HCT116 (cell line): Measurements from ENCODE around the gene CNTNAP2. TPM values are rescaled to one million over a fixed set of nuclear protein-coding genes. Genes with fewer than 3 reads are reported as not detected.

Source experiments
- ATAC-seq: fragments of 200-7000 bp; cut with Tn5 transposase; 2 replicates; pipeline ENCODE4 v1.9.1; 2020; ENCODE audit warnings: mild to moderate bottlenecking, moderate library complexity
- BruUV-seq: library from RNA; stranded (reverse); fragments of 400-500 nt; replicated peaks from 2 replicates; lab custom pipeline; 2021; lab: Mats Ljungman, UMichigan
- CTCF ChIA-PET: fragments of 300-600 bp; sonication (Branson Sonifier 250); formaldehyde crosslinking; loops from one replicate; lab custom pipeline; 2021; ENCODE audit warnings: antibody characterized with exemption; lab: Charles Lee
- POLR2A ChIA-PET: fragments of 300-600, 350-600 bp; sonication (Branson Sonifier 250); formaldehyde crosslinking; loops from one replicate; lab custom pipeline; 2021; ENCODE audit warnings: antibody characterized with exemption; lab: Charles Lee
- RAD21 ChIA-PET, 2 experiments: fragments of 300-600 bp; sonication (Branson Sonifier 250); formaldehyde crosslinking; loops; one replicate each; lab custom pipeline; 2023; ENCODE audit warnings: low total read pairs in 2 of 2; ENCODE audit not compliant: uncharacterized antibody in 2 of 2, unreplicated experiment in 2 of 2, low non-redundant PET in 1 of 2; lab: Charles Lee
- DNase-seq: peaks from one replicate; pipeline ENCODE4 v3.0.0-alpha.2; 2010; ENCODE audit warnings: low read depth, low spot score
- H2AFZ ChIP-seq: fragments of 200-600 bp; shearing (Covaris generic), sonication (generic); 2 replicates; pipeline ENCODE4 v1.6.1; 2017; ENCODE audit warnings: low read depth, mixed run types, mixed read lengths, antibody characterized with exemption, low read length; ENCODE audit not compliant: poor library complexity, severe bottlenecking
- H3K27ac ChIP-seq: 2 replicates; pipeline ENCODE4 v1.5.1; 2012; ENCODE audit warnings: low read depth, low read length
- H3K27me3 ChIP-seq: fragments of 200-600 bp; sonication (generic); 2 replicates; pipeline ENCODE4 v1.6.1; 2016; ENCODE audit warnings: mixed run types, low read length, mixed read lengths; ENCODE audit not compliant: insufficient read depth
- H3K36me3 ChIP-seq, 2 experiments: fragments of 200-500 bp in 1 of 2; fragments of 200-600 bp in 1 of 2; sonication (Bioruptor generic) in 1 of 2; sonication (generic) in 1 of 2; 2 replicates each; pipeline versions ENCODE4 v1.5.1 to v1.6.1; 2014 to 2016; ENCODE audit warnings: low read length in 2 of 2, inconsistent platforms in 1 of 2, mixed read lengths in 1 of 2, mixed run types in 1 of 2; ENCODE audit not compliant: insufficient read depth in 2 of 2, control insufficient read depth in 1 of 2
- H3K4me1 ChIP-seq, 2 experiments: fragments of 200-600 bp in 1 of 2; sonication (generic) in 1 of 2; 2 replicates each; pipeline versions ENCODE4 v1.5.1 to v1.6.1; 2012 to 2017; ENCODE audit warnings: low read length in 2 of 2, inconsistent platforms in 1 of 2, mild to moderate bottlenecking in 1 of 2, mixed read lengths in 1 of 2, mixed run types in 1 of 2, moderate library complexity in 1 of 2; ENCODE audit not compliant: insufficient read depth in 2 of 2, control insufficient read depth in 1 of 2
- H3K4me2 ChIP-seq: fragments of 200-600 bp; sonication (generic); 2 replicates; pipeline ENCODE4 v1.6.1; 2017; ENCODE audit warnings: mixed run types, low read length, mixed read lengths
- H3K4me3 ChIP-seq, 2 experiments: fragments of 200-600 bp in 1 of 2; sonication (generic) in 1 of 2; replicated peaks in 1 of 2; 2 replicates each; pipeline ENCODE4 v1.5.1; 2011 to 2016; ENCODE audit warnings: low read length in 2 of 2, control low read depth in 1 of 2, low read depth in 1 of 2, mild to moderate bottlenecking in 1 of 2, mixed read lengths in 1 of 2, mixed run types in 1 of 2
- H3K79me2 ChIP-seq: fragments of 200-600 bp; sonication (generic); 2 replicates; pipeline ENCODE4 v1.6.1; 2017; ENCODE audit warnings: mild to moderate bottlenecking, mixed run types, low read length, moderate library complexity, mixed read lengths; ENCODE audit not compliant: insufficient read depth
- H3K9ac ChIP-seq: fragments of 200-600 bp; sonication (generic); 2 replicates; pipeline ENCODE4 v1.6.1; 2016; ENCODE audit warnings: low read length, mixed read lengths
- H3K9me2 ChIP-seq: fragments of 200-600 bp; sonication (generic), shearing (Covaris generic); 2 replicates; pipeline ENCODE4 v1.6.1; 2017; ENCODE audit warnings: mixed run types, mild to moderate bottlenecking, moderate library complexity; ENCODE audit not compliant: insufficient read depth
- H3K9me3 ChIP-seq, 2 experiments: fragments of 200-500 bp in 1 of 2; fragments of 200-600 bp in 1 of 2; sonication (Bioruptor generic) in 1 of 2; sonication (generic) in 1 of 2; 2 replicates each; pipeline ENCODE4 v1.6.1; 2014 to 2017; ENCODE audit warnings: low read length in 2 of 2, mixed read lengths in 2 of 2, inconsistent platforms in 1 of 2, low read depth in 1 of 2, mild to moderate bottlenecking in 1 of 2, mixed run types in 1 of 2, moderate library complexity in 1 of 2; ENCODE audit not compliant: control insufficient read depth in 1 of 2, insufficient read depth in 1 of 2
- H4K20me1 ChIP-seq: fragments of 200-600 bp; sonication (generic), shearing (Covaris generic); 2 replicates; pipeline ENCODE4 v1.6.1; 2017; ENCODE audit warnings: mixed run types, mild to moderate bottlenecking, moderate library complexity; ENCODE audit not compliant: insufficient read depth
- CBX3 ChIP-seq: IDR thresholded peaks from 2 replicates; pipeline ENCODE4 v1.6.1; 2012; ENCODE audit warnings: low read depth
- ELF1 ChIP-seq: IDR thresholded peaks from 2 replicates; pipeline ENCODE4 v1.6.1; 2012; ENCODE audit warnings: low read depth, borderline replicate concordance
- EZH2phosphoT487 ChIP-seq: fragments of 200-600 bp; IDR thresholded peaks from 2 replicates; pipeline ENCODE4 v1.6.1; 2018; ENCODE audit warnings: antibody characterized with exemption, borderline replicate concordance
- FOSL1 ChIP-seq: IDR thresholded peaks from 2 replicates; pipeline ENCODE4 v1.6.1; 2012; ENCODE audit warnings: low read depth
- MAX ChIP-seq: IDR thresholded peaks from 2 replicates; pipeline ENCODE4 v1.6.1; 2012
- POLR2A ChIP-seq: IDR thresholded peaks from 2 replicates; pipeline ENCODE4 v1.7.0; 2011; ENCODE audit warnings: borderline replicate concordance; ENCODE audit not compliant: insufficient read depth, insufficient read length; ENCODE audit errors: extremely low read depth
- RAD21 ChIP-seq: IDR thresholded peaks from 2 replicates; pipeline ENCODE4 v1.6.1; 2012; ENCODE audit warnings: low read depth, mild to moderate bottlenecking
- REST ChIP-seq: IDR thresholded peaks from 2 replicates; pipeline ENCODE4 v1.6.1; 2012; ENCODE audit warnings: low read depth
- YY1 ChIP-seq: IDR thresholded peaks from 2 replicates; pipeline ENCODE4 v1.6.1; 2011; ENCODE audit warnings: low read length, low read depth, moderate library complexity, mild to moderate bottlenecking; ENCODE audit not compliant: insufficient replicate concordance; ENCODE audit errors: extremely low read depth
- ZNF274 ChIP-seq: fragments of 200-500 bp; sonication (Bioruptor generic); IDR thresholded peaks from 2 replicates; pipeline ENCODE4 v1.6.1; 2014; ENCODE audit warnings: mild to moderate bottlenecking, low read depth, low read length, inconsistent platforms
- intact Hi-C: fragments of 100-400 bp; cut with micrococcal nuclease; formaldehyde crosslinking; loops from 2 replicates; pipeline ENCODE4 v1.10.0; 2022
- total RNA-seq: library from RNA; stranded (reverse); gene quantifications from one replicate; pipeline ENCODE4 v1.2.1, GENCODE V29; 2021; ENCODE audit not compliant: unreplicated experiment
- TF ChIP-seq, protein P1 (sequence below): IDR thresholded peaks from 2 replicates; pipeline ENCODE4 v1.6.1; 2012

CNTNAP2 gene
- total RNA-seq, 1 experiment from 2014 or later, result 0.37 TPM

DNA sequence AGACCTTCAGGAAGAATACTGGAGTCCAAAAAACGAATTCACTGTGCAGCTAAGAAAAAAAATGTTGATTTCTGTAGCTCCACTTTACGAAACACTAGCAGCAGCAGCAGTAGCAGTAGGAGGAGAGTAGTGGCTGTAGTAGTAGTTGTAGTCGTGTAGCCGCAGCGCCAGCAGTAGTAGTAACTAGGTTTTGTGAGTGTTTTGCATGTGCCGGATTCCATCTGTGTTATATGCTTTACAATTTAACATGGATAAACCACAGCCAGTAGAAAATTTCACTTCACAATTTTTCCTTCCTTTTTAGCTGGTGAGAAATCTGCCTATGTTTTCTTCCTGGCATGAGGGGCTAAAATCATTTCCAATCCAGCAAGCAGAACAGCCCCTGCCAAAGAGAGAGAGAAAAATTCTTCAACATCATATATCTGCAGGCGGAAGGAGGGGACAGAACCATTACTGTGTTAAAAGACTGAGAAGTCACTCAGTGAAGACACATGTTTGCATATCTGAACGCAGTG lies 2325.6 kb downstream of the CNTNAP2 start:
- Histone ChIP-seq H3K4me2 (no peak overlapping the region), H3K27me3 (no peaks in the 10 kb centered on the region), H3K79me2 (no peaks in the 10 kb centered on the region), H3K4me1 (no peaks in the 10 kb centered on the region), H3K9me2 (no peaks in the 10 kb centered on the region), H3K4me3 (no peak overlapping the region), H3K36me3 (no peaks in the 10 kb centered on the region), H3K27ac (no peak overlapping the region), H4K20me1 (no peaks in the 10 kb centered on the region), H3K9me3 (no peaks in the 10 kb centered on the region), H3K9ac (no peak overlapping the region), H2AFZ (no peak overlapping the region)
- intact Hi-C loops, result no loop called here
- ChIA-PET POLR2A (no interaction called here), RAD21 (no interaction called here), CTCF (no interaction called here)
- ATAC-seq, result no peak
- no peak for TF ChIP-seq RAD21
- DNase-seq, result no peak
- no TSS peak for BruUV-seq

DNA sequence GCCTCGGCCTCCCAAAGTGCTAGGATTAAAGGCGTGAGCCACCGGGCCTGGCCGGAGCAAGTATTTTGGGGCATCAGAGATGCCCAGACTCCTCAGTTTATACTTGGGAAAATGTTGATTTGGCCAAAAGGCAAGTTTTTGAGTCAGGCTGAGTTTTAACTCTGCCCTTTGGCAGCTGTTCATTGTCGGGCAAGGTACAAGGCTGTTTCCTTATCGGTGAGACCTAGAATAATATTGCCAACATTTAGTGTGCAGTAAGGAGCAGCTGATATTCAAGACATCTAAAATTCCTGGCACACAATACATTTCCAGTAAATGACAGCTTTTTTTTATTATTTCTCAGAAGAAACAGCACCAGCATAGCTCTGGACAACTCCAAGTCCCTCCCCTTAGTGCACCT lies 2326.3 kb downstream of the CNTNAP2 start:
- Histone ChIP-seq H3K9ac (no peak overlapping the region), H3K36me3 (no peaks in the 10 kb centered on the region), H3K27ac (no peak overlapping the region), H4K20me1 (no peaks in the 10 kb centered on the region), H3K4me1 (no peaks in the 10 kb centered on the region), H3K27me3 (no peaks in the 10 kb centered on the region), H3K9me3 (no peaks in the 10 kb centered on the region), H3K4me3 (no peak overlapping the region), H3K9me2 (no peaks in the 10 kb centered on the region), H2AFZ (no peak overlapping the region), H3K4me2 (no peak overlapping the region), H3K79me2 (no peaks in the 10 kb centered on the region)
- POLR2A ChIA-PET, result no interaction called here
- no peak for TF ChIP-seq MAX
- no peak for TF ChIP-seq ZNF274
- no peak for TF ChIP-seq EZH2phosphoT487
- no peak for TF ChIP-seq CBX3
- TF ChIP-seq YY1, result no peak
- TF ChIP-seq ELF1, result no peak
- TF ChIP-seq REST, result no peak
- TF ChIP-seq, protein P1, sequence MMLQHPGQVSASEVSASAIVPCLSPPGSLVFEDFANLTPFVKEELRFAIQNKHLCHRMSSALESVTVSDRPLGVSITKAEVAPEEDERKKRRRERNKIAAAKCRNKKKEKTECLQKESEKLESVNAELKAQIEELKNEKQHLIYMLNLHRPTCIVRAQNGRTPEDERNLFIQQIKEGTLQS, result no peak
- no peak for TF ChIP-seq POLR2A
- no peak for TF ChIP-seq FOSL1
- ATAC-seq (no peak), DNase-seq (no peak)
- RAD21 ChIA-PET, result no interaction called here
- CTCF ChIA-PET, result no interaction called here
- intact Hi-C loops, result no loop called here
- no TSS peak for BruUV-seq
